Body of pancreas (tissue), 4 donors: Measurements from ENCODE around the gene ADRM1. TPM values are rescaled to one million over a fixed set of nuclear protein-coding genes. Genes with fewer than 3 reads are reported as not detected.

ENCODE experiments used
- ATAC-seq: fragments of 150-250 bp; one replicate; pipeline ENCODE4 v1.9.1; 2016
- DNase-seq, 4 donors: peaks; one replicate each; pipeline ENCODE4 v3.0.0-alpha.2; 2019
- H3K27ac ChIP-seq, 4 donors: fragments of 200-600 bp; sonication (generic); 1 replicate in 3 of 4; 2 replicates in 1 of 4; pipeline versions ENCODE4 v1.5.1 to v1.6.1; 2016 to 2019; ENCODE audit warnings: mild to moderate bottlenecking in 1 of 4, mixed read lengths in 1 of 4, moderate library complexity in 1 of 4
- H3K27me3 ChIP-seq, 2 donors: fragments of 200-600 bp; sonication (generic); one replicate each; pipeline ENCODE4 v1.6.0; 2016; ENCODE audit warnings: mild to moderate bottlenecking in 1 of 2
- H3K36me3 ChIP-seq, 2 donors: fragments of 200-600 bp; sonication (generic); replicated peaks in 1 of 2; 2 replicates each; pipeline ENCODE4 v1.5.1; 2016; ENCODE audit warnings: low read depth in 2 of 2; ENCODE audit not compliant: insufficient read depth in 1 of 2
- H3K4me1 ChIP-seq: fragments of 200-600 bp; sonication (generic); one replicate; pipeline ENCODE4 v1.6.0; 2016
- H3K4me3 ChIP-seq, 2 donors: fragments of 200-600 bp; sonication (generic); 1 replicate in 1 of 2; 2 replicates in 1 of 2; pipeline ENCODE4 v1.5.1; 2016 to 2019
- H3K9me3 ChIP-seq, 3 donors: fragments of 200-600 bp; sonication (generic); 1 replicate in 2 of 3; 2 replicates in 1 of 3; pipeline ENCODE4 v1.5.1; 2016
- POLR2A ChIP-seq, 3 donors: fragments of 450-650 bp; IDR thresholded peaks; one replicate each; pipeline ENCODE4 v1.6.1; 2016; ENCODE audit warnings: antibody characterized with exemption in 3 of 3, mild to moderate bottlenecking in 2 of 3
- WGBS, 2 donors: methylation state at CpG; one replicate each; pipeline ENCODE4 v1.1.5; 2017; 5-methylcytosine and 5-hydroxymethylcytosine counted together
- intact Hi-C: fragments of 100-400 bp; cut with DNase I; formaldehyde crosslinking; loops from one replicate; pipeline ENCODE4 v1.15.1; 2023
- total RNA-seq, 2 donors: library from RNA; depleted of rRNA; stranded (reverse); fragments of >200 nt; gene quantifications; one replicate each; pipeline ENCODE4 v1.1.0, GENCODE V29; 2016
- TF ChIP-seq, protein P1 (sequence below), 7 experiments: fragments of 450-650 bp in 4 of 7; fragments of 200-600 bp in 3 of 7; sonication (generic) in 3 of 7; IDR thresholded peaks; one replicate each; pipeline ENCODE4 v1.5.1; 2016 to 2019; ENCODE audit warnings: antibody characterized with exemption in 7 of 7

Gene ADRM1
- total RNA-seq, 2 donors from 2014 or later: 79.9 to 104 TPM

DNA sequence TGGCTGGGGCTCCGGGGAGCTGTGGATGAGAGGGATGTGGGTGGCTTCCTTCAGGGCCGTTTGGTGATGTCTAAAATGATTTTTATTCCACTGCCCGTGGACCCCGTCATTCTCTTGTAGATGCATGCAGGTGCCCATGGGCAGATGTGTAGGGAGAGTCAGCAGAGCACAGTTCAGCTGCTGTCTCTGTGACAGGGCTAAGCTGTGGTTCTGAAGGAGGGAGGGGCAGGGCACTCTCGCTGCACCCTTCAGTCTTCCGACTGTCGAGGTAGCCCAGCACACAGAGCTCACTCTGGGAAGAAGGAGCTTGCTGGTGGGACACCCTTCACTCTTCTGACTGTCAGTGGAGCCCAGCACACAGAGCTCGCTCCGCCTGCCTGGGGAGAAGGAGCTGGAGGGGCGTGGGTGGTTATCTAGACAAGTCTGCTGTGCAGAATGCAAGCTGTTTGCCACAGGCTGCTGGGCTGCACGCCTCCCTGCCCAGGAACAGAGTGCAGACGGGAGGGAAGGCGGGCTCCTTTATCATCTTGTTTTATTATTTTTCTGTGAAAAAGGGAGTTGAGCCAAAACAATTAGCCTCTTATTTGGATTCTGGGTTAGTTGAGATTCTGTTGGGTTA, 28.4 kb upstream of the ADRM1 start:
- no peaks in the 10 kb centered on the region for H3K27me3 ChIP-seq
- ATAC-seq (no peak), DNase-seq (no peak)
- intact Hi-C loops: no loop called here
- H3K27ac ChIP-seq: no peak overlapping the region
- 67 to 83% methylated on average over 11 of the region's 13 CpGs for WGBS, 2 donors
- no peak overlapping the region for H3K4me3 ChIP-seq
- no peaks in the 10 kb centered on the region for H3K4me1 ChIP-seq
- no peaks in the 10 kb centered on the region for H3K9me3 ChIP-seq
- TF ChIP-seq POLR2A (IDR thresholded peaks at IDR 0.05): no peak
- TF ChIP-seq, protein P1, sequence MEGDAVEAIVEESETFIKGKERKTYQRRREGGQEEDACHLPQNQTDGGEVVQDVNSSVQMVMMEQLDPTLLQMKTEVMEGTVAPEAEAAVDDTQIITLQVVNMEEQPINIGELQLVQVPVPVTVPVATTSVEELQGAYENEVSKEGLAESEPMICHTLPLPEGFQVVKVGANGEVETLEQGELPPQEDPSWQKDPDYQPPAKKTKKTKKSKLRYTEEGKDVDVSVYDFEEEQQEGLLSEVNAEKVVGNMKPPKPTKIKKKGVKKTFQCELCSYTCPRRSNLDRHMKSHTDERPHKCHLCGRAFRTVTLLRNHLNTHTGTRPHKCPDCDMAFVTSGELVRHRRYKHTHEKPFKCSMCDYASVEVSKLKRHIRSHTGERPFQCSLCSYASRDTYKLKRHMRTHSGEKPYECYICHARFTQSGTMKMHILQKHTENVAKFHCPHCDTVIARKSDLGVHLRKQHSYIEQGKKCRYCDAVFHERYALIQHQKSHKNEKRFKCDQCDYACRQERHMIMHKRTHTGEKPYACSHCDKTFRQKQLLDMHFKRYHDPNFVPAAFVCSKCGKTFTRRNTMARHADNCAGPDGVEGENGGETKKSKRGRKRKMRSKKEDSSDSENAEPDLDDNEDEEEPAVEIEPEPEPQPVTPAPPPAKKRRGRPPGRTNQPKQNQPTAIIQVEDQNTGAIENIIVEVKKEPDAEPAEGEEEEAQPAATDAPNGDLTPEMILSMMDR (IDR thresholded peaks at IDR 0.05): no peak
- peaks cover 21 to 23% of the 10 kb centered on the region in 2 donors for H3K36me3 ChIP-seq

DNA sequence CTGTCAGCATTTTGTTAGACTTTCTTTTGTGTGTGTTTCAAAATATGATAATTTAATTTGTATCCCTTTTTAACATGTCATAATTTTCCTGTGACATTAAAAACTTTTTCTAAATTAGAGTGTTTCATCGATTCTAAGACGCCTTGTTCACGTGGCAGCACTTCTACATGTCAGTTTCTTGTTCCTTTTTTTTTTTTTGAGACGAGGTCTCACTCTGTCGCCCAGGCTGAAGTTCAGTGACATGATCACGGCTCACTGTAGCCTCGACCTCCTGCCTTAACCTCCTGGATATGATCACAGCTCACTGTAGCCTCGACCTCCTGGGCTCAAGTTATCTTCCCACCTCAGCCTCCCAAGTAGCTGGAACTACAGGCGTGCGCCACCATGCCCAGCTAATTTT, 27.6 kb upstream of the ADRM1 start:
- Histone ChIP-seq H3K36me3 (peaks cover 21 to 31% of the 10 kb centered on the region in 2 donors), H3K27ac (no peak overlapping the region), H3K9me3 (no peaks in the 10 kb centered on the region), H3K4me1 (no peaks in the 10 kb centered on the region), H3K4me3 (no peak overlapping the region), H3K27me3 (no peaks in the 10 kb centered on the region)
- intact Hi-C loops: no loop called here
- DNase-seq (no peak), ATAC-seq (no peak)
- WGBS, 2 donors: 89 to 90% methylated on average over 10 of the region's 10 CpGs
- TF ChIP-seq, protein P1 (IDR thresholded peaks at IDR 0.05): no peak
- no peak for TF ChIP-seq POLR2A (IDR thresholded peaks at IDR 0.05)

DNA sequence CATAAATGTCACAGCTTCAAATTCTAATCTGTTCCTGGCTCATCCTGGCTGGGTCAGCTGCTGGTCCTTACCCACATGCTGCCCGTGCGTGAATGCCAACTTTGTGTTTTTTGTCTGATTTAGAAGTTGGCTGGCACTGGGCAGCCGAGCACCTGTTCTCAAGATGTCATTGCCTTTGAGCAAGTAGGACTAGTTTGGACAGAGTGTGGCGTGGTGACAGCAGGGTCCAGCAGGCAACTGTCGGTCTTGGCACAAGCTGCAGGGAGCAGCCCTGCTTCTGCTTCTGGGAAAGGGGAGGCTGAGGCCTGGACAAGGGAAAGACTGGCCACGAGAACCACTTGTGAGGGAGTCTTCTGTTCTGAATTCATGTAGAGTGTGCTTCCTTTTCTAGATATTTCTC, 26.4 kb upstream of the ADRM1 start:
- ATAC-seq (peak; percentile 24), DNase-seq (peak in 2 of 4 donors; percentile 44 to 45)
- Histone ChIP-seq H3K4me3 (no peak overlapping the region), H3K9me3 (no peaks in the 10 kb centered on the region), H3K36me3 (peaks cover 21 to 41% of the 10 kb centered on the region in 2 donors), H3K27ac (no peak overlapping the region), H3K4me1 (no peaks in the 10 kb centered on the region), H3K27me3 (no peaks in the 10 kb centered on the region)
- intact Hi-C loops: no loop called here
- 50% methylated on average over 6 of the region's 6 CpGs for WGBS, 2 donors
- no peak for TF ChIP-seq POLR2A (IDR thresholded peaks at IDR 0.05)
- TF ChIP-seq, protein P1 (IDR thresholded peaks at IDR 0.05): no peak

DNA sequence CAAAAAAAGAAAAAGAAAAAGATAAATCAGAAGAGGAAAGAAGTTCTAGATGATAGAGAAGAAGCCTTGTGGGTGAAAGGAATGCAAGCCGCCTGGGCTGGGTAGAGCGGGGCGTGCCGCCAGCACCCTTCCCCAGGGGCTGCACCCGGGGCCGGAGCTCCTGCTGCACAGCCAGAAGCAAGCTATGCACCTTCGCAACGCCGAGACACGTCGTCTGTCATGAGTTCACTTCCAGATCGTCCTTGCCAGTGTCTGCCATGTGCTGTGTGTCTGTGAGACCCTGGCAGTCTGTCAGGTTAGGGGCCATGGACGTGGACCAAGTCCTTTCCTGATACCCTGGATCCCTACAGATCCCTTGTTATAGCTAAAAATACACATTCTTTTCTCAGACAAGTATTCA, 25.5 kb upstream of the ADRM1 start:
- TF ChIP-seq, protein P1 (IDR thresholded peaks at IDR 0.05): no peak
- TF ChIP-seq POLR2A (IDR thresholded peaks at IDR 0.05): no peak
- Histone ChIP-seq H3K36me3 (peaks cover 14 to 40% of the 10 kb centered on the region in 2 donors), H3K9me3 (no peaks in the 10 kb centered on the region), H3K27ac (no peak overlapping the region), H3K27me3 (no peaks in the 10 kb centered on the region), H3K4me1 (no peaks in the 10 kb centered on the region), H3K4me3 (no peak overlapping the region)
- WGBS, 2 donors: 77 to 82% methylated on average over 13 of the region's 13 CpGs
- ATAC-seq (no peak), DNase-seq (no peak)
- intact Hi-C loops: no loop called here

DNA sequence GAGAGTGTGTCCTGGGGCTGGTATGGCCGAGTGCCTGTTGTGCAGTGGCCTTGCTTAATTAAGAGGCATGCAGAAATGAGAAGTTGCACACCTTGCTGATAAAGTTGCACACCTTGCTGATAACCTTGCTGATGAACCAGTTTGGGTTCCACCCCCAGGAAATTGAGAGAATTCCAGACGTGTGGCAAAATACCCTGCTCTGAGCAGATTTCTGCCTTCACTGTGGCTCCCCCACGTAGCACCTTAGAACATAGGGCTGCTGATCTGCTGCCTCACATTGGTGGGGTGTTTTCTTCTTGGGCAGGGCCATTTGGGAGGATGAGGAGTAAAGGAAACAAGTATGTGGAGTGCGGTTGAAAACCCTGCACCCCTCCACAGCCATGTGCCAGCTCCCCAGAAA, 22.5 kb upstream of the ADRM1 start:
- Histone ChIP-seq H3K27me3 (no peaks in the 10 kb centered on the region), H3K9me3 (no peaks in the 10 kb centered on the region), H3K4me3 (no peak overlapping the region), H3K4me1 (no peaks in the 10 kb centered on the region), H3K36me3 (peaks cover 0 to 45% of the 10 kb centered on the region in 2 donors), H3K27ac (no peak overlapping the region)
- no peak for ATAC-seq
- intact Hi-C loops: no loop called here
- TF ChIP-seq, protein P1 (IDR thresholded peaks at IDR 0.05): no peak
- no peak for TF ChIP-seq POLR2A (IDR thresholded peaks at IDR 0.05)
- DNase-seq: no peak
- 58 to 76% methylated on average over 2 to 4 of the region's 4 CpGs for WGBS, 2 donors
